ENCODE data around the gene SCARB2. TPM values are rescaled to one million over a fixed set of nuclear protein-coding genes. Genes with fewer than 3 reads are reported as not detected.

SCARB2 gene
- total RNA-seq, 2 donors from 2014 or later, result 169 to 392 TPM

- no peak for DNase-seq (ENCODE audit: low spot score)
- TF ChIP-seq POLR2A (IDR thresholded peaks at IDR 0.05), result no peak
- TF ChIP-seq POLR2AphosphoS5 (IDR thresholded peaks at IDR 0.05), result no peak
- no peak for TF ChIP-seq CTCF (IDR thresholded peaks at IDR 0.05)
- Histone ChIP-seq H3K9me3 (no peaks in the 10 kb centered on the region), H3K36me3 (no peaks in the 10 kb centered on the region), H3K4me1 (replicated peaks) (peaks cover 39% of the 10 kb centered on the region), H3K4me3 (no peak overlapping the region), H3K27me3 (replicated peaks; ENCODE audit: insufficient read depth) (no peaks in the 10 kb centered on the region), H3K27ac (peak overlapping the region; percentile 83 to 87)
- intact Hi-C loops (cut with DNase I), result no loop called here
- WGBS, result 97% methylated on average over 4 of the region's 4 CpGs
Observed at GRCh38 chr4:76200771-76201231, 12.8 kb downstream of the SCARB2 start.

- intact Hi-C loops (cut with DNase I), result loop anchor here (5.0 kb wide), 1 partner anchor 108 kb away; the partner anchor contains the start of gene STBD1
- no peak for DNase-seq (ENCODE audit: low spot score)
- Histone ChIP-seq H3K27ac (peak overlapping the region; percentile 83 to 87), H3K4me3 (no peak overlapping the region), H3K4me1 (replicated peaks) (peaks cover 48% of the 10 kb centered on the region), H3K27me3 (replicated peaks; ENCODE audit: insufficient read depth) (no peaks in the 10 kb centered on the region), H3K36me3 (no peaks in the 10 kb centered on the region), H3K9me3 (no peaks in the 10 kb centered on the region)
- WGBS, result 52% methylated on average over 13 of the region's 13 CpGs
- TF ChIP-seq CTCF (IDR thresholded peaks at IDR 0.05) (no peak), POLR2A (IDR thresholded peaks at IDR 0.05) (no peak), POLR2AphosphoS5 (IDR thresholded peaks at IDR 0.05) (no peak)
Observed at GRCh38 chr4:76199664-76200211, 13.9 kb downstream of the SCARB2 start.

- Histone ChIP-seq H3K9me3 (no peaks in the 10 kb centered on the region), H3K4me3 (no peak overlapping the region), H3K27ac (peak overlapping the region; percentile 83 to 87), H3K36me3 (peaks cover 0 to 4% of the 10 kb centered on the region in 2 donors), H3K27me3 (replicated peaks; ENCODE audit: insufficient read depth) (no peaks in the 10 kb centered on the region), H3K4me1 (replicated peaks) (peaks cover 53% of the 10 kb centered on the region)
- 16% methylated on average over 4 of the region's 4 CpGs for WGBS
- DNase-seq (ENCODE audit: low spot score), result peak; percentile 90
- TF ChIP-seq POLR2A (IDR thresholded peaks at IDR 0.05), result no peak
- TF ChIP-seq CTCF (IDR thresholded peaks at IDR 0.05), result no peak
- TF ChIP-seq POLR2AphosphoS5 (IDR thresholded peaks at IDR 0.05), result peak; percentile 72
- intact Hi-C loops (cut with DNase I), result loop anchor here (5.0 kb wide), 1 partner anchor 109 kb away; the partner anchor contains the start of gene STBD1
Observed at GRCh38 chr4:76198411-76199237, 15.0 kb downstream of the SCARB2 start.

- DNase-seq (ENCODE audit: low spot score), result peak; percentile 61
- Histone ChIP-seq H3K4me3 (no peak overlapping the region), H3K4me1 (replicated peaks) (peaks cover 53% of the 10 kb centered on the region), H3K36me3 (peaks cover 0 to 4% of the 10 kb centered on the region in 2 donors), H3K9me3 (no peaks in the 10 kb centered on the region), H3K27ac (peak overlapping the region; percentile 83 to 87), H3K27me3 (replicated peaks; ENCODE audit: insufficient read depth) (no peaks in the 10 kb centered on the region)
- WGBS, result 3% methylated on average over 5 of the region's 5 CpGs
- TF ChIP-seq POLR2AphosphoS5 (IDR thresholded peaks at IDR 0.05), result no peak
- intact Hi-C loops (cut with DNase I), result loop anchor here (5.0 kb wide), 1 partner anchor 109 kb away; the partner anchor contains the start of gene STBD1
Observed at GRCh38 chr4:76197971-76198410, 15.6 kb downstream of the SCARB2 start.

GRCh38 chr4:76197031-76197743 lies 16.4 kb downstream of the SCARB2 start:
- 61% methylated on average over 10 of the region's 10 CpGs for WGBS

More at GRCh38 chr4:76197031-76197743, 16.4 kb downstream of the SCARB2 start:
- no peak for DNase-seq (ENCODE audit: low spot score)
- intact Hi-C loops (cut with DNase I), result loop anchor here (5.0 kb wide), 1 partner anchor 110 kb away; the partner anchor contains the start of gene STBD1
- TF ChIP-seq CTCF (IDR thresholded peaks at IDR 0.05) (no peak), POLR2A (IDR thresholded peaks at IDR 0.05) (no peak), POLR2AphosphoS5 (IDR thresholded peaks at IDR 0.05) (no peak)
- no peaks in the 10 kb centered on the region for H3K9me3 ChIP-seq
- H3K27me3 ChIP-seq (replicated peaks; ENCODE audit: insufficient read depth), result no peaks in the 10 kb centered on the region
- peaks cover 3 to 4% of the 10 kb centered on the region in 2 donors for H3K36me3 ChIP-seq
- peaks cover 53% of the 10 kb centered on the region for H3K4me1 ChIP-seq (replicated peaks)
- no peak overlapping the region for H3K4me3 ChIP-seq
- H3K27ac ChIP-seq, result peak overlapping the region; percentile 83 to 87
